Measurements from ENCODE around the gene CBARP. TPM values are rescaled to one million over a fixed set of nuclear protein-coding genes. Genes with fewer than 3 reads are reported as not detected.

CBARP gene
- total and polyA plus RNA-seq, 9 of the 15 experiments (the other 6 are each of a cell fraction or from before 2014, with no cell fraction given) = 0.03 to 8.9 (median 1.2) TPM; not detected in 1

- TF ChIP-seq ZBTB11 (CRISPR knock-in tag; IDR thresholded peaks at IDR 0.05) = no peak; a peak in 1 of 6 replicates
- TF ChIP-seq MAX (CRISPR knock-in tag; IDR thresholded peaks at IDR 0.05) = peak; percentile 85
- TF ChIP-seq MYC (IDR thresholded peaks at IDR 0.05; ENCODE audit: low read depth, low read length) = peak; percentile 57; the same call in 1 of the 2 replicates
- TF ChIP-seq MYC (CRISPR knock-in tag; IDR thresholded peaks at IDR 0.05; ENCODE audit: borderline replicate concordance, low read depth) = no peak
- TF ChIP-seq PRMT5 (CRISPR knock-in tag; IDR thresholded peaks at IDR 0.05) = no peak
- TF ChIP-seq NFYB (IDR thresholded peaks at IDR 0.05; ENCODE audit: extremely low read depth, insufficient read length) = peak; percentile 34
- TF ChIP-seq ZFP91 (CRISPR knock-in tag; IDR thresholded peaks at IDR 0.05) = no peak
- no peak for TF ChIP-seq RREB1 (CRISPR knock-in tag; IDR thresholded peaks at IDR 0.05)
- peak; percentile 74; the same call in 1 of the 2 replicates for TF ChIP-seq KAT7 (CRISPR knock-in tag; IDR thresholded peaks at IDR 0.05; ENCODE audit: borderline replicate concordance)
- TF ChIP-seq CBX3 (IDR thresholded peaks at IDR 0.05; ENCODE audit: borderline replicate concordance in 1 of 2, low read length in 2 of 2) = peak in 1 of 2 experiments; percentile 21; a peak in 1 of 3 replicates
- no peak for TF ChIP-seq SRSF3 (IDR thresholded peaks at IDR 0.05; ENCODE audit: insufficient read depth, low read length)
- TF ChIP-seq MNT (conservative IDR thresholded peaks at IDR 0.05) = peak; percentile 52 to 73; a peak in 3 of 4 replicates
These were observed 11.6 kb upstream of the CBARP start (continued) for GRCh38 chr19:1249298-1249989.

All from K562 (cell line).